ENCODE results near the gene SERINC1.
"Not testable (repeated sequence)": the region's sequence is repeated elsewhere in the genome, so short reads cannot be mapped to it uniquely, and the experiment has no call there.

SERINC1 gene

GRCh38 chr6:122455116-122455515 is 16.5 kb downstream of the SERINC1 start:
- H3K4me2 ChIP-seq (ENCODE audit: insufficient read depth, low read length, poor library complexity, severe bottlenecking); H3K4ac ChIP-seq (ENCODE audit: low read length); H2AK5ac ChIP-seq (ENCODE audit: low read depth, low read length); H4K91ac ChIP-seq (ENCODE audit: low read depth, low read length, poor library complexity); DNase-seq (ENCODE audit: low spot score); H3K27ac ChIP-seq (replicated peaks; ENCODE audit: low read length); H3K79me1 ChIP-seq (ENCODE audit: low read depth, low read length); H3K4me3 ChIP-seq (ENCODE audit: low read length in 2 of 2); H3K27me3 ChIP-seq (ENCODE audit: control insufficient read depth in 3 of 3, insufficient read depth in 3 of 3, low read depth in 1 of 3, low read length in 3 of 3); H2BK12ac ChIP-seq (ENCODE audit: low read length); H2BK15ac ChIP-seq (ENCODE audit: low read length); H2AFZ ChIP-seq (ENCODE audit: low read length); H2BK5ac ChIP-seq (ENCODE audit: low read length); H3K9me3 ChIP-seq (replicated peaks in 1 of 2; ENCODE audit: control insufficient read depth in 2 of 2, insufficient read depth in 1 of 2, low read depth in 1 of 2, low read length in 2 of 2); H3K23ac ChIP-seq (ENCODE audit: low read depth, low read length, poor library complexity); H3K9ac ChIP-seq (ENCODE audit: low read depth, low read length, poor library complexity); H3K14ac ChIP-seq (ENCODE audit: low read length); H3K18ac ChIP-seq (ENCODE audit: low read length); H4K8ac ChIP-seq (ENCODE audit: low read depth, low read length); H2BK120ac ChIP-seq (ENCODE audit: low read depth, low read length): not testable (repeated sequence)
- peaks cover 0 to 13% of the 10 kb centered on the region in 2 donors for H3K4me1 ChIP-seq (ENCODE audit: control insufficient read depth in 2 of 2, insufficient read depth in 1 of 2, low read depth in 1 of 2, low read length in 2 of 2)
- H3K36me3 ChIP-seq (replicated peaks in 1 of 2; ENCODE audit: control insufficient read depth in 2 of 2, insufficient read depth in 2 of 2, low read length in 2 of 2), result peaks cover 9 to 84% of the 10 kb centered on the region in 2 donors
- WGBS, 2 donors (ENCODE audit: extremely low coverage in 2 of 2, insufficient read length in 2 of 2, insufficient replicate concordance in 1 of 2), result no CpG with 5 or more reads among the region's 1 CpG

GRCh38 chr6:122454673-122455072 is 16.9 kb downstream of the SERINC1 start:
- no peak overlapping the region for H3K9ac ChIP-seq (ENCODE audit: low read depth, low read length, poor library complexity)
- no peak overlapping the region for H3K14ac ChIP-seq (ENCODE audit: low read length)
- H2BK12ac ChIP-seq (ENCODE audit: low read length), result no peak overlapping the region
- H3K9me3 ChIP-seq (replicated peaks in 1 of 2; ENCODE audit: control insufficient read depth in 2 of 2, insufficient read depth in 1 of 2, low read depth in 1 of 2, low read length in 2 of 2), result no peaks in the 10 kb centered on the region
- no peak overlapping the region for H3K4me3 ChIP-seq (ENCODE audit: low read length in 2 of 2)
- H2AK5ac ChIP-seq (ENCODE audit: low read depth, low read length), result no peak overlapping the region
- H3K4ac ChIP-seq (ENCODE audit: low read length), result no peak overlapping the region
- no peak overlapping the region for H4K8ac ChIP-seq (ENCODE audit: low read depth, low read length)
- no peak overlapping the region for H2AFZ ChIP-seq (ENCODE audit: low read length)
- H2BK15ac ChIP-seq (ENCODE audit: low read length), result no peak overlapping the region
- no CpG with 5 or more reads among the region's 4 CpGs for WGBS, 2 donors (ENCODE audit: extremely low coverage in 2 of 2, insufficient read length in 2 of 2, insufficient replicate concordance in 1 of 2)
- H3K79me1 ChIP-seq (ENCODE audit: low read depth, low read length), result no peaks in the 10 kb centered on the region
- no peak overlapping the region for H2BK5ac ChIP-seq (ENCODE audit: low read length)
- no peak overlapping the region for H3K23ac ChIP-seq (ENCODE audit: low read depth, low read length, poor library complexity)
- no peak for DNase-seq (ENCODE audit: low spot score)
- H3K36me3 ChIP-seq (replicated peaks in 1 of 2; ENCODE audit: control insufficient read depth in 2 of 2, insufficient read depth in 2 of 2, low read length in 2 of 2), result peaks cover 9 to 89% of the 10 kb centered on the region in 2 donors
- H3K27ac ChIP-seq (replicated peaks; ENCODE audit: low read length), result no peak overlapping the region
- H3K27me3 ChIP-seq (ENCODE audit: control insufficient read depth in 3 of 3, insufficient read depth in 3 of 3, low read depth in 1 of 3, low read length in 3 of 3), result no peaks in the 10 kb centered on the region
- H3K4me1 ChIP-seq (ENCODE audit: control insufficient read depth in 2 of 2, insufficient read depth in 1 of 2, low read depth in 1 of 2, low read length in 2 of 2), result peaks cover 0 to 11% of the 10 kb centered on the region in 2 donors
- no peak overlapping the region for H3K18ac ChIP-seq (ENCODE audit: low read length)
- H2BK120ac ChIP-seq (ENCODE audit: low read depth, low read length), result no peak overlapping the region
- H3K4me2 ChIP-seq (ENCODE audit: insufficient read depth, low read length, poor library complexity, severe bottlenecking), result no peak overlapping the region
- H4K91ac ChIP-seq (ENCODE audit: low read depth, low read length, poor library complexity), result no peak overlapping the region

GRCh38 chr6:122452509-122452908 is 19.1 kb downstream of the SERINC1 start:
- Histone ChIP-seq H3K14ac (ENCODE audit: low read length) (no peak overlapping the region), H2AK5ac (ENCODE audit: low read depth, low read length) (no peak overlapping the region), H4K91ac (ENCODE audit: low read depth, low read length, poor library complexity) (no peak overlapping the region), H4K8ac (ENCODE audit: low read depth, low read length) (no peak overlapping the region), H3K9me3 (replicated peaks in 1 of 2; ENCODE audit: control insufficient read depth in 2 of 2, insufficient read depth in 1 of 2, low read depth in 1 of 2, low read length in 2 of 2) (no peaks in the 10 kb centered on the region), H2BK15ac (ENCODE audit: low read length) (no peak overlapping the region), H3K18ac (ENCODE audit: low read length) (no peak overlapping the region), H3K27ac (replicated peaks; ENCODE audit: low read length) (no peak overlapping the region), H3K79me1 (ENCODE audit: low read depth, low read length) (no peaks in the 10 kb centered on the region), H3K4me3 (ENCODE audit: low read length in 2 of 2) (no peak overlapping the region), H2BK5ac (ENCODE audit: low read length) (no peak overlapping the region), H3K4ac (ENCODE audit: low read length) (no peak overlapping the region), H3K4me1 (ENCODE audit: control insufficient read depth in 2 of 2, insufficient read depth in 1 of 2, low read depth in 1 of 2, low read length in 2 of 2) (no peaks in the 10 kb centered on the region), H3K23ac (ENCODE audit: low read depth, low read length, poor library complexity) (no peak overlapping the region), H2BK12ac (ENCODE audit: low read length) (no peak overlapping the region), H2AFZ (ENCODE audit: low read length) (no peak overlapping the region), H3K27me3 (ENCODE audit: control insufficient read depth in 3 of 3, insufficient read depth in 3 of 3, low read depth in 1 of 3, low read length in 3 of 3) (no peaks in the 10 kb centered on the region), H3K36me3 (replicated peaks in 1 of 2; ENCODE audit: control insufficient read depth in 2 of 2, insufficient read depth in 2 of 2, low read length in 2 of 2) (peaks cover 9 to 100% of the 10 kb centered on the region in 2 donors), H3K9ac (ENCODE audit: low read depth, low read length, poor library complexity) (no peak overlapping the region), H2BK120ac (ENCODE audit: low read depth, low read length) (no peak overlapping the region), H3K4me2 (ENCODE audit: insufficient read depth, low read length, poor library complexity, severe bottlenecking) (no peak overlapping the region)
- DNase-seq (ENCODE audit: low spot score), result no peak
- no CpG with 5 or more reads among the region's 1 CpG for WGBS, 2 donors (ENCODE audit: extremely low coverage in 2 of 2, insufficient read length in 2 of 2, insufficient replicate concordance in 1 of 2)

GRCh38 chr6:122449069-122449468 is 22.5 kb downstream of the SERINC1 start:
- Histone ChIP-seq H3K36me3 (replicated peaks in 1 of 2; ENCODE audit: control insufficient read depth in 2 of 2, insufficient read depth in 2 of 2, low read length in 2 of 2) (peaks cover 10 to 99% of the 10 kb centered on the region in 2 donors), H3K18ac (ENCODE audit: low read length) (no peak overlapping the region), H2BK120ac (ENCODE audit: low read depth, low read length) (no peak overlapping the region), H3K9me3 (replicated peaks in 1 of 2; ENCODE audit: control insufficient read depth in 2 of 2, insufficient read depth in 1 of 2, low read depth in 1 of 2, low read length in 2 of 2) (no peaks in the 10 kb centered on the region), H3K27ac (replicated peaks; ENCODE audit: low read length) (no peak overlapping the region), H2BK5ac (ENCODE audit: low read length) (no peak overlapping the region), H3K4me3 (ENCODE audit: low read length in 2 of 2) (no peak overlapping the region), H3K4me1 (ENCODE audit: control insufficient read depth in 2 of 2, insufficient read depth in 1 of 2, low read depth in 1 of 2, low read length in 2 of 2) (no peaks in the 10 kb centered on the region), H3K9ac (ENCODE audit: low read depth, low read length, poor library complexity) (no peak overlapping the region), H3K4ac (ENCODE audit: low read length) (no peak overlapping the region), H3K4me2 (ENCODE audit: insufficient read depth, low read length, poor library complexity, severe bottlenecking) (no peak overlapping the region), H2AK5ac (ENCODE audit: low read depth, low read length) (no peak overlapping the region), H2BK12ac (ENCODE audit: low read length) (no peak overlapping the region), H3K14ac (ENCODE audit: low read length) (no peak overlapping the region), H2BK15ac (ENCODE audit: low read length) (no peak overlapping the region), H4K91ac (ENCODE audit: low read depth, low read length, poor library complexity) (no peak overlapping the region), H3K27me3 (ENCODE audit: control insufficient read depth in 3 of 3, insufficient read depth in 3 of 3, low read depth in 1 of 3, low read length in 3 of 3) (no peaks in the 10 kb centered on the region), H3K23ac (ENCODE audit: low read depth, low read length, poor library complexity) (no peak overlapping the region), H4K8ac (ENCODE audit: low read depth, low read length) (no peak overlapping the region), H3K79me1 (ENCODE audit: low read depth, low read length) (no peaks in the 10 kb centered on the region), H2AFZ (ENCODE audit: low read length) (no peak overlapping the region)
- DNase-seq (ENCODE audit: low spot score), result no peak
- no CpG with 5 or more reads among the region's 1 CpG for WGBS, 2 donors (ENCODE audit: extremely low coverage in 2 of 2, insufficient read length in 2 of 2, insufficient replicate concordance in 1 of 2)
